H1 (cell line): ENCODE measurements around the gene OR5B21.

Source experiments
- CREB1 ChIP-seq: IDR thresholded peaks from 2 replicates; pipeline ENCODE4 v1.6.1; 2012; ENCODE audit warnings: inconsistent platforms
- JUND ChIP-seq: IDR thresholded peaks from 2 replicates; pipeline ENCODE4 v1.6.1; 2011; ENCODE audit warnings: mild to moderate bottlenecking, improper control_type of control experiment, low read length
- POLR2A ChIP-seq, 2 experiments: IDR thresholded peaks; 1 replicate in 1 of 2; 2 replicates in 1 of 2; pipeline ENCODE4 v1.6.1; 2011; ENCODE audit warnings: low read depth in 2 of 2, low read length in 2 of 2, mild to moderate bottlenecking in 2 of 2; ENCODE audit errors: control extremely low read depth in 1 of 2
- RFX5 ChIP-seq: IDR thresholded peaks from 2 replicates; pipeline ENCODE4 v1.6.1; 2011; ENCODE audit warnings: low read depth, low read length, improper control_type of control experiment, borderline replicate concordance
- YY1 ChIP-seq: IDR thresholded peaks from 2 replicates; pipeline ENCODE4 v1.6.1; 2011; ENCODE audit warnings: low read depth, mild to moderate bottlenecking, low read length
- TF ChIP-seq, protein P1 (sequence below), 3 experiments: IDR thresholded peaks; 1 replicate in 2 of 3; 2 replicates in 1 of 3; pipeline versions ENCODE4 v1.5.1 to v1.6.1; 2011; ENCODE audit warnings: low read length in 3 of 3, mild to moderate bottlenecking in 3 of 3, inconsistent platforms in 2 of 3, low read depth in 1 of 3, moderate library complexity in 1 of 3; ENCODE audit not compliant: insufficient read depth in 1 of 3; ENCODE audit errors: control extremely low read depth in 1 of 3

- no peak for TF ChIP-seq CREB1
- no peak for TF ChIP-seq POLR2A (IDR thresholded peaks at IDR 0.05; ENCODE audit: control extremely low read depth in 1 of 2, low read depth in 2 of 2, low read length in 2 of 2)
- TF ChIP-seq, protein P1, sequence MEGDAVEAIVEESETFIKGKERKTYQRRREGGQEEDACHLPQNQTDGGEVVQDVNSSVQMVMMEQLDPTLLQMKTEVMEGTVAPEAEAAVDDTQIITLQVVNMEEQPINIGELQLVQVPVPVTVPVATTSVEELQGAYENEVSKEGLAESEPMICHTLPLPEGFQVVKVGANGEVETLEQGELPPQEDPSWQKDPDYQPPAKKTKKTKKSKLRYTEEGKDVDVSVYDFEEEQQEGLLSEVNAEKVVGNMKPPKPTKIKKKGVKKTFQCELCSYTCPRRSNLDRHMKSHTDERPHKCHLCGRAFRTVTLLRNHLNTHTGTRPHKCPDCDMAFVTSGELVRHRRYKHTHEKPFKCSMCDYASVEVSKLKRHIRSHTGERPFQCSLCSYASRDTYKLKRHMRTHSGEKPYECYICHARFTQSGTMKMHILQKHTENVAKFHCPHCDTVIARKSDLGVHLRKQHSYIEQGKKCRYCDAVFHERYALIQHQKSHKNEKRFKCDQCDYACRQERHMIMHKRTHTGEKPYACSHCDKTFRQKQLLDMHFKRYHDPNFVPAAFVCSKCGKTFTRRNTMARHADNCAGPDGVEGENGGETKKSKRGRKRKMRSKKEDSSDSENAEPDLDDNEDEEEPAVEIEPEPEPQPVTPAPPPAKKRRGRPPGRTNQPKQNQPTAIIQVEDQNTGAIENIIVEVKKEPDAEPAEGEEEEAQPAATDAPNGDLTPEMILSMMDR (IDR thresholded peaks at IDR 0.05; ENCODE audit: control extremely low read depth in 1 of 3, insufficient read depth in 1 of 3, low read depth in 1 of 3, low read length in 3 of 3): no peak
- no peak for TF ChIP-seq RFX5
- TF ChIP-seq YY1: no peak
- TF ChIP-seq JUND: no peak
These were observed 550 bp downstream of the OR5B21 start for GRCh38 chr11:58507355-58507754.
